HepG2 (cell line): ENCODE data around the gene ZCCHC3. TPM values are rescaled to one million over a fixed set of nuclear protein-coding genes. Genes with fewer than 3 reads are reported as not detected.

ENCODE experiments used
- ATF6 ChIP-seq: sonication (generic); formaldehyde crosslinking; conservative IDR thresholded peaks from 2 replicates; pipeline ENCODE4 v1.4.0; 2020; ENCODE audit warnings: missing genetic modification reagents
- ERF ChIP-seq: IDR thresholded peaks from 2 replicates; pipeline ENCODE4 v1.6.1; 2018; ENCODE audit warnings: missing biosample characterization, missing genetic modification reagents
- FOXM1 ChIP-seq: sonication (generic); formaldehyde crosslinking; IDR thresholded peaks from 2 replicates; pipeline ENCODE4 v1.5.0; 2020; ENCODE audit warnings: missing genetic modification reagents
- GATA4 ChIP-seq: sonication (generic); IDR thresholded peaks from 2 replicates; pipeline ENCODE4 v1.6.1; 2016; ENCODE audit warnings: antibody characterized with exemption, low read depth, borderline replicate concordance
- MYPOP ChIP-seq: sonication (generic); formaldehyde crosslinking; IDR thresholded peaks from 2 replicates; pipeline ENCODE4 v1.8.1; 2023; ENCODE audit warnings: mild to moderate bottlenecking, moderate library complexity, missing genetic modification reagents
- TBP ChIP-seq: sonication (generic); formaldehyde crosslinking; IDR thresholded peaks from 2 replicates; pipeline ENCODE4 v1.5.0; 2020; ENCODE audit warnings: missing genetic modification reagents
- ZBED4 ChIP-seq: sonication (generic); formaldehyde crosslinking; IDR thresholded peaks from 2 replicates; pipeline ENCODE4 v1.4.0; 2020; ENCODE audit warnings: missing genetic modification reagents, borderline replicate concordance
- ZBTB42 ChIP-seq: sonication (generic); formaldehyde crosslinking; IDR thresholded peaks from 2 replicates; pipeline ENCODE4 v1.5.0; 2020; ENCODE audit warnings: mild to moderate bottlenecking, missing genetic modification reagents
- ZNF18 ChIP-seq: sonication (generic); formaldehyde crosslinking; IDR thresholded peaks from 2 replicates; pipeline ENCODE4 v1.8.0; 2022; ENCODE audit warnings: mild to moderate bottlenecking, missing genetic modification reagents; ENCODE audit not compliant: insufficient replicate concordance
- ZNF205 ChIP-seq: IDR thresholded peaks from 2 replicates; pipeline ENCODE4 v1.6.1; 2018; ENCODE audit warnings: missing biosample characterization, missing genetic modification reagents
- ZNF367 ChIP-seq: sonication (generic); formaldehyde crosslinking; IDR thresholded peaks from 2 replicates; pipeline ENCODE4 v1.4.0; 2020; ENCODE audit warnings: missing genetic modification reagents, borderline replicate concordance
- ZNF44 ChIP-seq: sonication (generic); formaldehyde crosslinking; IDR thresholded peaks from 2 replicates; pipeline ENCODE4 v1.5.1; 2020; ENCODE audit warnings: mild to moderate bottlenecking, missing genetic modification reagents
- ZNF605 ChIP-seq: sonication (generic); formaldehyde crosslinking; IDR thresholded peaks from 2 replicates; pipeline ENCODE4 v1.8.0; 2022; ENCODE audit warnings: mild to moderate bottlenecking, missing genetic modification reagents
- ZNF629 ChIP-seq: sonication (generic); formaldehyde crosslinking; conservative IDR thresholded peaks from 2 replicates; pipeline ENCODE4 v1.5.0; 2020; ENCODE audit warnings: missing genetic modification reagents
- ZNF800 ChIP-seq: sonication (generic); formaldehyde crosslinking; IDR thresholded peaks from 2 replicates; pipeline ENCODE4 v1.4.0; 2020; ENCODE audit warnings: missing genetic modification reagents
- ZSCAN20 ChIP-seq: sonication (generic); formaldehyde crosslinking; IDR thresholded peaks from 2 replicates; pipeline ENCODE4 v1.4.0; 2020; ENCODE audit warnings: missing genetic modification reagents, mild to moderate bottlenecking, borderline replicate concordance
- polyA plus RNA-seq, 8 experiments: library from polyadenylated mRNA; depleted of rRNA in 3 of 8; stranded (reverse) in 7 of 8; unstranded in 1 of 8; fragments of >200 nt; fragmentation: Illumina TruSeq in 4 of 8; extraction: Trizol in 4 of 8; gene quantifications; 2 replicates each; pipeline versions ENCODE4 v1.2.1 to v1.2.3, GENCODE V29; 2011 to 2016; ENCODE audit warnings: low read depth in 4 of 8, missing spikeins in 1 of 8, mixed read lengths in 1 of 8; ENCODE audit not compliant: insufficient read depth in 1 of 8
- total RNA-seq, 5 experiments: library from RNA; depleted of rRNA; stranded (reverse); fragments of >200 nt; fragmentation: Illumina TruSeq; extraction: Trizol; gene quantifications; 2 replicates each; pipeline ENCODE4 v1.2.3, GENCODE V29; 2016; ENCODE audit warnings: low read depth in 1 of 5

The ZCCHC3 gene
- total and polyA plus RNA-seq, 2 of the 13 experiments (the other 11 are each of a cell fraction or from before 2014, with no cell fraction given) = 46.6 to 63.0 TPM

GRCh38 chr20:309306-309840 is 12.0 kb downstream of the ZCCHC3 start (continued):
- TF ChIP-seq ATF6 (CRISPR knock-in tag) (no peak; the same call in 1 of the 2 replicates), GATA4 (0 out of 2 replicates have a peak, but pooled peaks have one; percentile 11), FOXM1 (CRISPR knock-in tag) (peak; percentile 6; the same call in 1 of the 2 replicates), TBP (CRISPR knock-in tag) (0 out of 2 replicates have a peak, but pooled peaks have one; percentile 61), ZSCAN20 (CRISPR knock-in tag) (0 out of 2 replicates have a peak, but pooled peaks have one; percentile 29), ZNF18 (CRISPR knock-in tag) (peak; percentile 41), ZBED4 (CRISPR knock-in tag) (0 out of 2 replicates have a peak, but pooled peaks have one; percentile 7), ZNF44 (CRISPR knock-in tag) (0 out of 2 replicates have a peak, but pooled peaks have one; percentile 13), ZNF629 (peak; percentile 90), ZNF205 (peak; percentile 85), ERF (CRISPR knock-in tag) (peak; percentile 17; the same call in 1 of the 2 replicates), ZNF367 (CRISPR knock-in tag) (0 out of 2 replicates have a peak, but pooled peaks have one; percentile 65), MYPOP (0 out of 2 replicates have a peak, but pooled peaks have one; percentile 11), ZNF605 (CRISPR knock-in tag) (0 out of 2 replicates have a peak, but pooled peaks have one; percentile 49), ZNF800 (CRISPR knock-in tag) (0 out of 2 replicates have a peak, but pooled peaks have one; percentile 27), ZBTB42 (no peak)
